ENCODE data around the gene FAHD1.

- TF ChIP-seq EZH2 (IDR thresholded peaks at IDR 0.05; ENCODE audit: low read length, missing control alignments) = no peak
- TF ChIP-seq CTCF (conservative IDR thresholded peaks at IDR 0.05 in 1 of 2, IDR thresholded peaks at IDR 0.05 in 1 of 2; ENCODE audit: low read depth in 1 of 2, low read length in 2 of 2) = no peak
These were observed 45.1 kb downstream of the FAHD1 start, which contains the start of gene MEIOB for GRCh38 chr16:1871974-1872635.
